GM19043 (cell line): ENCODE results near the gene CPA1.

Experiments
- ATAC-seq: cut with Tn5 transposase; IDR thresholded peaks from one replicate; pipeline ENCODE4 v1.9.1; 2021; ENCODE audit warnings: low read depth; ENCODE audit not compliant: unreplicated experiment

CPA1 gene

DNA sequence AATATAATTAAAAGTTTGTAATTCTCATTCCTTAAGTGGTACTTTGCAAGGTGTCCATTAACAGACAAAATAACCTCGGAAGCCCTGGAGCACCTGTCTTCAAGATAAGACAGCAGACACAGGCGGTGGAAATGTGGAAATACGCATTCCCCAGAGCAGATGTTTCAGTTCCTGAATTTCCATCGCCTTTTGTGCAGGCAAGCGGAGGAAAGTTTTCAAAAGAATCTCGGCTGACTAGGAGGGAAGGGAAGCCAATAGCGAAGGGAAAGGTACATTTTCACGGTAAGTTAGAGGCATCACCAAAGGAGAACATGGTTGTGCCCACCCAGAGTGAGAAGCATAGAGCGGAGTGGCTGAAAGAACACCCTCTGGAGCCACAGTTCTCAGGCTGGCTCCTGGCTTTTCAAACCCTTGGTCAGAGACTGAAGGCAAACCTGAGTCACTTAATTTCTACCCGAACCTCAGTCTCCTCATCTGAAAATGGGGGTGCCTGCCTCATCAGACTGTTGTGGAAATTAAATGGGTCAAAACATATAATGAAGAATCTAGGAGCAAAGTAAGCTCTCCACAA lies 13.6 kb downstream of the CPA1 start:
- no peak for ATAC-seq

DNA sequence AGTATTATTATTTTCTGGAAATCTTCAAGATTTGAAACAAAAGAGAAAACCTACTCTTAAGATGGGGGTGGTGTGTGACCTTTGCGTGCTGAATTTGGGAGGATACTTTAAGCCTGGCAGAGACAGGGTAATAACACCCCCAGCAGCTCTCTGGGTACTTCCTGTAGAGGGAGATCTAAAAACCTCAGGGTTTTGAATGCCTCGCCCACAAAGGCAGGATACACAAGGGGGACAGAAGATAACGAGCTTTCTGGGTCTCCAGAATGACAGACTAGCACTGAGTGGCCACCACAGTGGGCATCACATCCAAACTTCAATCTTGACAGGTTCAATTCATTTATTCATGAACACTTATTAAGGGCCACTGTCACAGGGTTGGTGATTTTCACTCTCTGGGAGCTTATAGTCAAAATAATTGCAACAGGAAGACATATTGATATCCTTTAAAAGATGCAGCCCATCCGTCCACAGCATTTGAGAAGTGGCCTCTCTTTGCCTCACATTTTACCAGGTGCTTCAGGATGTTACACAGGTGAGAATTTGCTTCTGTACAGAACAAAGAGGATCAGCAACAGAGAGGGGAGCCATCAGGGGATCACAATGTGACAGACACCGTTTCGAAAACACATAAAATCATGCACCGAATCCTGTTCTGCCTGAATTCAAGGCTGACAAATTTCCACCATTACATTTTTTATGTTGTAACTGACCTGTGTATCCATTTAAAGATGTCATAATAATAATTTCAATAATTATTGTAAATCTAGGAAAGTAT lies 14.3 kb downstream of the CPA1 start:
- no peak for ATAC-seq

DNA sequence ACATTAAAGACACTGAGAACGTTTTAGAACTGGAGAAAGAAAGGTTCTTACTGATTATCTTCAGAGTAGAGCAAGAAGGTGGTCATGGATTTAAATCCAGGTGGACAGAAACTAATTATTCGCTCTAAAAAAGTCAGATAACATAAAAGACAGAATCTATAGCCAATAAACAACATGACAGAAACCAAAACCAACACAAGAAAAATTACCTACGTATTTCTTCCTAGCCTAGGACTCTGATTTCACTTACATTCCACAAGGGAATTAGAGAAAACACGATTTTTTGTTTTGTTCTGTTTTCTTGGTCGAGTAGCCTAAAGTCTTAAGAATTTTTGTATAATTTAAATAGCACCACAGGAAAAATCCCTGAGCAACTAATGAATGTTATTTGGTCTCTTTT lies 15.1 kb downstream of the CPA1 start:
- no peak for ATAC-seq

DNA sequence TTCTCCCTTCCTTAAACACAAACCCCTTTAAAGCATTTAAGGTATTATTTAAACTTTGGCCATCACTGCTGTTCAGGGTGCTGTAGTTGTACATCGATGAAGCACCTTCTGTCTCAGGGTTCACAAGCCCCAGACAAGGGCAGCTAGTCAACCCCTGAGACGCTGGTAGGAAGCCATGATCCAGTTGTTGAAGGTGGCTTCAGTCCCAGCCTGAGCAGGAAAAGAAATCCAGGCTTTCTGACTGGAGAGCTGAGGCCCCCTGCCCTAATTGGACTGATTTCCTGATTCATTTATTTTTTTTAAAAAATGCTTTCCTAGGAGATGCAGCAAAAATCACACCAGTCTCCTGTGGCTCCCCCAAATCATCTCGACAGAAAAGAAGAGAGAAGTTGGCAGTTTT lies 15.8 kb downstream of the CPA1 start:
- no peak for ATAC-seq

DNA sequence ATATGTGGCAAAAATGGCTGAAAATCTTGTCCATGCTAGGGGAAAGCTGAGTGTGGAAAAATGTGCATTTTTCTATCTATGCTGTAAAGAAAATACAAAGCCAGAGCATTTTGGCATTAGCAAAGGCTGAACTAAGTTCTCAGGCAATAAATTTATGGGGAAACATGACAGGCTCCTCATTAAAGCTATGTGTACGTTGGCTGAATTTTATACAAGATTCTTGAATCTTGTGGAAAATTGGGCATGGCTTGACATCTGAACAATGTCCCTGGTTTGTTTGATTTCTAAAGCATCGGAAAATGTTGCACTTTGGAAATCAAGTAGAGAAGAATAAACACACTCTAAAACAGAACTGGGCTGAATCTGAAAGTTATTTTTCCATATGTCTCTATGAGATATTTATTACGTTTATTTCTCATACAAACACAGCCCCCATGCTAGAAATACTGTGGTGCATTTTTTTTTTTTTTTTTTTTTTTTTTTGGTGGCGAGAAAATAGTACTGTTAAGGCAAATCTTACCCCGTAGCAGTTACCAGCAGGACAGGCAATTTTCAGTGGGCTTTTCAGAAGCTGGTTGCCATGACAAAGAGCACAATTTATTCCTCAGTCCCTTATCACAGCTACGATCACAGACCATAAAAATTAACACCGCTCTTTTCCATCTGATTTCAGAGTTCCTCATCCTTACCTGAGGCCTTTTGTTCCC lies 16.9 kb downstream of the CPA1 start:
- ATAC-seq: no peak

DNA sequence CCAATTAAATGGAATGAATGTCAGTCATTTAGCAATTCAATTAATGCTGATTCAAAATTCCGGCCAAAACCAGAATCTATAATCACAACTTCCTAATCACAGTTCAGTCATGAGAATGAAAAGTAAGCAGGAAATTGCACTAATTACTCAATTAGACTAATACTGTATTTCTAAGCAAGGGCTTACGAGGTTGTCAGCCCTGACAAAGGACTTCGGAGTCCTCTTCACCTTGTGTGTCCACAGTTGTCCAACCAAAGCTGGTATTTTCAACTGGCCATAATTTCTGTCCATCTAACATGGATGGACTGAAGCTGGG lies 17.4 kb downstream of the CPA1 start:
- ATAC-seq: no peak

DNA sequence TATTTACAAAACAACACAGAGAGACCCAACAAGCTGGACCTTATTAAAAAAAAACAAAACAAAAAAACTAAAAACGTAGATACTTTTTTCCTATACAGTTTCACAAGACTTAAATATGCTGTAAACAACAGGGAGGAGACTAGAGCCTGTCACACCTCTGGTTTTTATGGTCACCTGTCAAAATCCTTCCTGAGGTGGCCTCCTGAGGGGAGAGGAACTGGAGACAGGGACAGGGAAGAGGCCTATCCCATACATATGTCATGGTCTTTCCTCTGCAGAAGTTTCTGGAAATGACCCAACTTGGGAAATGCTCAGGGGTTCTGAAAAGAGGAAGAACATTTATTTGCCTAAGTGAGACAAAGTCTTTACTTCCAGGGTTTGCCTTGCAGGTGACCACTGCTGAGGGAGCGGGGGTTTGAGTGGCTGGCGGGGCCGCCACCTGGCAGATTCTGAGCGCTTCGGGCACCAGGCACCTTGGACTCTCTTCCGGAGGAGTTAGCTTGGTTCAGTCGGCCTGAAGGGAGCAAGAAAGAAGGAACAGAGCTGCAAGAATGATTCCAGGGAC lies 18.3 kb downstream of the CPA1 start:
- ATAC-seq: no peak

DNA sequence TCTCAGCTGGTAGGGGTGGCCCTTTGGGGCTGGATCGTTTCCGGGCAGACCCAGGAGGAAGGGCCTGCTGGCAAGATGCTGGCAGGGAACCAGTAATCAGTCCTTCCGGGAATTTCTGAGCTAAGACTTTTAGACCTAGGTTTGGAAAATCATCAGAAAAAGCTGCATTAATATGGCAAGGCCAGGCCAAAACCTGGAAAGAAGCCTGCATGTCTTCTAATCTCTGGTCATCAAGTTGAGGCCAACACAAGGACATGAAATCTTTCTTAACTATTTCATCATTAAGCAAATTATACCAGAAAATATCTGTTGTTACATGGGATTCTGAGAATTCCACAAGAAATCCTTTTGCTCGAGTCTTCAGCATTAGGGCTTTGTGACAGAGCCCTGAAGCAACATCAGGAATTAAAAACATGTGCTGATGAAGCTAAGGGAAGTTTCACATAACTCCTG lies 19.9 kb downstream of the CPA1 start:
- no peak for ATAC-seq

DNA sequence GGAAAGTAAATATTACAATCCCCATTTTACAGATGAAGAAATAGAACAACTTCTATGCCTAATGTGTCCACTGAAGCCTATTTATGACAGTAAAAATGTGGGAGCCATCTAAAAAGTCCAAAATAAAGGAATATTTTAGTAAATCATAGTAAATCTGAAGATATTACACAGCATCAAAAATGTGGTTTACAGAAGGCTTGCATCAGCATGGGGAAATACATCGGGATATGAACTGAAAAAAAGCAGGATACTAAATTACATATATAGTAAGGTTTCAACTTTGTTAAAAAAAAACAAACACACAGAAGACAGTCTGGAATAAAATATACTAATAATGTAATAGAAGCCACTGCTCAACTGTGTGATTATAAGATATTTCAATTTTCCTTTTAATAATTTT lies 20.8 kb downstream of the CPA1 start:
- no peak for ATAC-seq

DNA sequence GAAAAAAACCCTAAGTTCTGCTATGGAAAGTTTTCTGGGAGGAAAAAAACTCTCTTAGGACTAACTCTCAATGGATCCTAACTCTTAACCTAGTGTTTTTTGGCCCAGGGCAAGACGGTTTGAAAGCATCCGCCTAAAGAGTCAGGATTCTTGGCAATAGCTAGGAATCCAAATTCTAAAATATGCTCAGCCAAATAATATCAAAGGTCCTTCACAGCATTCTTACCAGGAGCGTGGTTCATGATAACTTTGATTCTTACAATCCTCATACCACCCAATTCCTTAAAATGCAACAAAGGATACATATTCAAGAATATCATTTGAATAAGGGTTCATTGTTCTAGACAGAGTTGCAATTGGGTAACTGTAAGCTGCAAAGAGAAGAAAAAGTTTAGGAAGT lies 21.3 kb downstream of the CPA1 start:
- ATAC-seq: no peak

DNA sequence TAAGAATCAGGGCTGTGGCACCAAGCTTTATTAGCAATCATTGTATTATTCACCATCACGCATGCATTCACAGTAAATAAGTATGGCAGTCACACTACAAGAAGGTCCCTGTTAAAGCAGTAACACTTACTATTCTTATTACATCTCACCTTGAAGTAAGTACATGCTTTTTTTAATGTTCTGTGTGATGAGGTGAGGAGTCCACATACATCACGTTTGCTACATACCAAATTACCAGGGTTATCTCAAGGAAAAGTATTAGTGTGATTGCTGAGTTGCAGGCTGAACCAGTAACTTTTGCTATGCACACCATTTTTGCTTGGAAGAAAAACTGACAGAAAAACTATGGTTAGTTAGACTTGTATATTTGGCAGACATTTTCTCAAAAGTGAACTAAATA lies 24.7 kb downstream of the CPA1 start:
- no peak for ATAC-seq

DNA sequence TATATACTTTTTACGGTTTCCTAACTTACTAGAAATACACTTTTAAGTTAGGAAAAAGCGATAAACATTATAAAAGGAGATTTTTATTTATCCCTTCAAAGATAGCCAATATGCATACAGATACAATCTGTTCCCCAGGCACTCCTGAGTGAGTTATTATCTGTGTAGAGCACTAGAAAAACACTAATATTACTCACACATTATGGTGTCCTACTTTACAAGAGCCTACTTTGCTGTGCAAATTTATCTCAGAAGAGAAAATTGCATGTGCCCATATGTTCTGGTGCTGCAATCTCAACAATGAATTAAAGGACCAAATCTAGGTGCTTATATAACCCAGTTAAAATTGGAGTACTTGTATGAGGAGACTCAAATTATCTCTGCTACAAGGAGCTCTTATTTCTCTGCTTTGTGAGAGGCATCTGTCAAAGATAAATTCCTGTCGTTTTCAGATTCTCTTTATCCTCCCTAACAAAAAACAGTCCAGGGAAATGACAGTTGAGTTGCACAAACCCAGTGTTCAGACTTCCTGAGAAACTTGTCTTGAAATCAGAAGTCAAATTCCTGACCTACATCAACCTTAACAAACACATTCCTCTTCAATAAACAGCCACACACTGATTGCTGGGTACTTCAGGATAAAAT lies 28.9 kb downstream of the CPA1 start:
- ATAC-seq: no peak

DNA sequence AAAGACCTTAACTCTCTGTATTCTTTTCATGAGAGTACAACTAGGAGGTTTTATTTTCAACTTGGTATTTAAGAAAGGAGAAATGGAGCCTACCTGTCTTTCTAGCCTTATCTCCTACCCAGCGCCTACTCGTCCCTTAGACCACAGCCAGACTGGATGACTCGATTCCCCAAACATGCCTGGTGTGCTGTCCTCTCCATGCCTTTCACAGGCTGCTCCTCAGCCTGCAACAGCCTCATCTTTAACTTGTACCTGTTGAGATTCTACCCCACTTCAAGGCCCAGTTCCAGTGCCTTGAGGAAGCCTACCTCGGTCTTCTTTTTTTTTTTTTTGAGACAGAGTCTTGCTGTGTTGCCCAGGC lies 29.4 kb downstream of the CPA1 start:
- no peak for ATAC-seq

DNA sequence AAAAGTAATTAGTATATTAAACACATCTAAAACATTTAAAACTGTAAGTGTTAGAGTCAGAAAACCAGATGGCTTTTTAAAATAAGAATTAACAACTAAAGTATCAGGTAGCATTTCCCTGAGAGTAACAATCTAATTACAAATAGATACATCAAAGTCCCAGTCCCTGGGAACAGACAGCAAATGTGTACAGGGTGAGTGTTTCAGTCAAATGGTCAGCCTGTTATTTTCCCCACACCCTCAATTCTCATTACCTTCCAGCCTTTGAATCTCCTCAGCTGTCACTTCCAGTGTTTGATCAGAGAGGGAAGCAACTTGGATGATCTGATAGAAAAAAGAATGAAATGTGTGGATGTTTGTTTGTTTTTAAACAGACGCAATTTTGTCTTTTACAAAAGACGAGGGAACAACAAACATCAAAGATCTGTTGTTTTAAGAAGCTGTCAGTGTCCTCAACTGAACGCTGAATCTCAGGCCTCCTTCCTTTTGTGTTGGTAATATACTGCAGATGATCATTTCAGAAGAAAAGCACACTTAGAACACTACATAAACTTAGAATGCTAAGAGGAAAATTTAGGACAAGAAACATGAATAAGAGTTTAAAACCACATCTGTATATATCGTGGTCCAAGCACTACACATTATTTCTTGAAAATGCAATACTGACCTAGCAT lies 30.7 kb downstream of the CPA1 start:
- ATAC-seq: no peak

DNA sequence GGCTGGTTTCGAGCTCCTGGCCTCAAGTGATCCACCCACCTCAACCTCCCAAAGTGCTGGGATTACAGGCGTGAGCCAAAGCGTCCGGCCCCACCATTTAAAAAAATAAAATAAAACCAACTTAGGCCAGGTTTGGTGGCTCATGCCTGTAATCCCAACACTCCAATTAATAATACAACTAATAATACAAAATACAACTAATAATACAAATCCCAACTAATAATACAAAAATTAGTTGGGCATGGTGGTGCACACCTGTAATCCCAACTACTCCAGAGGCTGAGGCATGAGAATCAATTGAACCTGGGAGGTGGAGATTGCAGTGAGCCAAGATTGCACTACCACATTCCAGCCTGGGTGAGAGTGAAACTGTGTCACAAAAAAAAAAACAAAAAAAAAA lies 32.9 kb downstream of the CPA1 start:
- no peak for ATAC-seq

DNA sequence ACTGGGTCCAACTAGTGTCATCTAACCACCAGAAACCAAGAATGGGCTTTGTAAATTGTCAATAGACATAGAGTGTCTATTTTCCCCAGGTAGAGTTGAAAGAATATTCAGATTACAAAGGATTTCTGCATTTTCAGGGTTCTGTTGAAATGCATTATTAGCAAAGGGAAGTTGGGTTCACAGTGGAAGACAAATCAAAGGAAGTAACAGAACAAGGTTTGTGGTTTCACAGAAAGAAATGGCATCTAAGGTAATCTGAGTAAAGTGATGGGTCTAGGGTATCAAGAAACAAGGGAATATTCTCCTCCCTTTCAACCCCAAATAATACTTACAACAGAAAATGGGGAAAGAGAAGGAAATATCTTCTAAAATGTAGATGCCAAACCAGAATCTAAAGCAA lies 34.7 kb downstream of the CPA1 start:
- ATAC-seq: no peak

DNA sequence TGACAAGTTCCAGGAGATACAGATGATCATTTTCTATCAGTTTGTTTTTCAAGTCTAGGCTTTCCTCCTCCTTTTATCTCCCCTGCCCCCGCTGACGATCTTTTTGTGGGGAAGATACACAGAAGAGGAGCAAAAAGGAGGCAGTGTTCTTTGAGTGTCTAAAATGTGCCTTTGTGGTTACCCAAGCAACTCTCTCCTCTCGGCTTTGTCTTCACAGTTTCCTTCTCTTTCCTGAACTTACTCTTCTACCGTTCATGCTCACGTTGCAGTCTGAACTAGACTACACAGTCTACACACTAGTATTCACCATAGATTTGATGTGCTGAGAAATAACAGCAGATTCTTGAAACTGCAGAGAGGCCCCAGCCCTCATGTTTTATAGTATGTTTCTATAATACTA lies 36.9 kb downstream of the CPA1 start:
- ATAC-seq: no peak

DNA sequence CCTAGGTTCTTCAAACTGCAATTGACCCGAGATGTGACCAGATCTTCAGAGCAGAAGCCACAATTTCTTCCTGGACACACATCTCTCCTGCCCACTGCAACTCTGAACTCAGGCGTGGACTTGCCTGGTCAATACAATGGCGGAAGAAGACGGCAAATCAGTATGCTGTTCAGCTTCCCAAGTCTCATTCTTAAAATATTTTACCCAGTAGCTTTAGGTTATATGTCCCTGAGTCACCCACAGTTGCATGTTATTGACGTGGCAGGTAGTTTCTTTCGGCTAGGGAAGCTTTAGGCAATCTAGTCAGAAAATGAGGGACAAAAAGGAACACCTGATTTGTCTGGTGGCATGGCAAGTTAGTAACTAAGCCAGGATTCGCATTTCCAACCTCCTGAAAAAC lies 38.0 kb downstream of the CPA1 start:
- ATAC-seq: no peak

DNA sequence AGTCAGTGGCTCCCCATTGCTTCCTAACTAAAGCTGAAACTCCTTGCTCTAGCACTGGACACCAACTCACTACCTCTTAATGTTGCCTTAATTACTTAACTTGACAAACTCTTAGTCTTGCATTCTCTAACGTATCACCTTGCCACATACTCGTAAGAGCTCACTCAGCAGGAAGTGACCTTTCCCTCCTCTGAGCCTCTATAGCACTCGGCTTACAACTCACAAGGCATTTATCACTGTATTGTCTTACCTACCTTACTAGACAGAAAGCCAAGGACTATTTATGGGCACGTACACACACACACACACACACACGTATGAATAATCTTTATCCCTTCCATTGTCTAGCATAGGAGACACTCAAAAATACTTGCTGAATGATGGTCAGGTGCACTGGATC lies 39.4 kb downstream of the CPA1 start:
- ATAC-seq: no peak

DNA sequence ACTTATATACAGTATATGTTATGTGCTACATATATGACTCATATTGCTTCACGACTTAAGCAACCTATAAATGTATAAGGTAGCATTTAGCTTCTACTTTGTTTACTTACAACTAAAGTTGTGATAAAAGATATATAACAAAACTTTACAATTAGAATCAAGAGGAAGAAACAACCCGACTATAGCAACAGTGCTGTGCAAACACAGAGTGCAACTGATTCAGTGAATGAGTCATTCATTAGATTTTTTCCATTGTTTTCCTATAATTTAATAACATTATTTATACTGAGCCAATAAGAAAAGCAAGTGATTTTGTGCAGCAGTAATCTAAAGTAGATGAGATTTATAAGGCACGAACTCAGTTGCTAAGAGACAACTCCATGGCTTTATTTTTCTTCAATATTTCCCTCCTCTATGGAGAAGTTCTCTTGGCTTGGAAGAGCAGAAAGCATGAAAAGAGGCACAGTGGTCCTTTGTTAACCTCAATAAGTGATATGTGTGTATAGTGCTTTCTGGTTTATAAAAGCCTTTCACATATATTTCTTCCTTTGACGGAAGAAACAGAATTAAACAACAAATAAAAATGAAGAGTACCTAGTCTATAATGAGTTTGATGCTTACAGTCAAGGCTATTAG lies 40.8 kb downstream of the CPA1 start:
- ATAC-seq: no peak
